Skeletal muscle satellite cell (primary cell): ENCODE data around the gene COX7B2.

Source experiments
- H3K27me3 ChIP-seq: 2 replicates; pipeline ENCODE4 v1.7.0; 2013; ENCODE audit warnings: low read length; ENCODE audit not compliant: control insufficient read depth, insufficient read depth
- H3K36me3 ChIP-seq: 2 replicates; pipeline ENCODE4 v1.7.0; 2013; ENCODE audit warnings: mild to moderate bottlenecking, control low read depth, low read length; ENCODE audit not compliant: insufficient read depth
- H3K4me1 ChIP-seq: 2 replicates; pipeline ENCODE4 v1.7.0; 2013; ENCODE audit warnings: low read length; ENCODE audit not compliant: control insufficient read depth, insufficient read depth
- H3K4me2 ChIP-seq: 2 replicates; pipeline ENCODE4 v1.7.0; 2013; ENCODE audit warnings: mild to moderate bottlenecking, low read length
- H3K4me3 ChIP-seq: 2 replicates; pipeline ENCODE4 v1.7.0; 2013; ENCODE audit warnings: low read length
- H3K9ac ChIP-seq: 2 replicates; pipeline ENCODE4 v1.7.0; 2013; ENCODE audit warnings: mild to moderate bottlenecking, low read depth, low read length, moderate library complexity
- H3K9me3 ChIP-seq: replicated peaks from 2 replicates; pipeline ENCODE4 v1.7.0; 2013; ENCODE audit warnings: mild to moderate bottlenecking, control low read depth, low read length

Gene COX7B2

DNA sequence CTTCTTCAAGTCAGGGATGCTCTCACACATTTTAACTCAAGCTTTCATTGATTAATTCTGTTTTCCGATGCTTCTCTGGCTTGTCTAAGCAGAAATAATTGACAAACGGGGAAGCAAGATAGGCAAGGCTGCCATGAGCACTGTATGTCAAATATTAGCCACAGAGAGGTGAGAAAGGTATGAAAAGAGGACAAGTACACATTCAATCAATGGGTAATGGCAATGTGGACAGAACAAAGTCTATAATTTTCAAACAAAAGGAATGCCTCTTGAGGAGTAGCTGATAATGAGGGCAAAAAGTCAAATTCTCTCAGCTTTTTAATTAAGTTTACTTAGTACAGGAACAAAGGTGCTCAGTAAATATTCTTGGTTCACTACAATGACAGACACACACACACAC lies 19.6 kb downstream of the COX7B2 start:
- Histone ChIP-seq H3K9ac (no peak overlapping the region), H3K27me3 (no peaks in the 10 kb centered on the region), H3K9me3 (no peaks in the 10 kb centered on the region), H3K4me2 (no peak overlapping the region), H3K4me3 (no peak overlapping the region), H3K36me3 (no peaks in the 10 kb centered on the region), H3K4me1 (no peaks in the 10 kb centered on the region)

DNA sequence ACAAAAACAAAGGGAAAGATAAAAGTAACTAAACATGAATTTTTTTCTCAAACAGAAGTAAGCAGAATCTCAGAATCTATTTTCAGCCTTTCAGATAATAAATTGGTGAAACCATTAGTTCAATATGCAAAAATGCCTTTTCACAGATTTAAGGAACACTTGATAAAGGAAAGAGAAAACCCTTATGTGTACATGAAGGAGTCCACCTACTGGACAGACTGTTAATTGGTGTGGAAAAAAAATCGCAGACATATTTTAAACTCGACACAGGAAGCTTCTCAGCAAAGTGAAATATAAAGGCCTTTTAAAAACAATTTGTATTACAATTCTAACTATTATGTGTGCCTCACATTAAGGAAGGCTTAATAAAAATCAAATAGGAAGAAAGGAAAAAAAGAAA lies 22.3 kb downstream of the COX7B2 start:
- Histone ChIP-seq H3K4me1 (no peaks in the 10 kb centered on the region), H3K27me3 (no peaks in the 10 kb centered on the region), H3K9me3 (no peaks in the 10 kb centered on the region), H3K4me2 (no peak overlapping the region), H3K36me3 (no peaks in the 10 kb centered on the region), H3K9ac (no peak overlapping the region), H3K4me3 (no peak overlapping the region)

DNA sequence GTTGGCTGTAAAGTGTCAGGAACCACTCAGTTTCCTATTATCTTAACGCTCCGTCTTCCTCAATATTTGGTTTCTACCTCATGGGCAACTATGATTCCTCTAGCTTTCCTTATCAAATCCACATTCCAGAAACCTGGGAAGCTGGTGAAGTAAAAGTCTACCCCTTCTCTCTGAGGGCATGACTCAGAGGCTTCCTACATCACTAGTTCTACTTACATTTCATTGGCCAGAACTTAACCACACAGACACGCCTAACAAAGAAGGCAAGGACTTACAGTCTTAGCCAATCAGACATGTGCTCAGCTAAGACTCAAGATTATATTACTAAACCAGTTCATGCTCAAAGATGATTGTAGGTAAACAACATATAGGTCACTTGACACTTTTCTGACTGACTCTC lies 30.4 kb downstream of the COX7B2 start:
- Histone ChIP-seq H3K9ac (no peak overlapping the region), H3K4me3 (no peak overlapping the region)

DNA sequence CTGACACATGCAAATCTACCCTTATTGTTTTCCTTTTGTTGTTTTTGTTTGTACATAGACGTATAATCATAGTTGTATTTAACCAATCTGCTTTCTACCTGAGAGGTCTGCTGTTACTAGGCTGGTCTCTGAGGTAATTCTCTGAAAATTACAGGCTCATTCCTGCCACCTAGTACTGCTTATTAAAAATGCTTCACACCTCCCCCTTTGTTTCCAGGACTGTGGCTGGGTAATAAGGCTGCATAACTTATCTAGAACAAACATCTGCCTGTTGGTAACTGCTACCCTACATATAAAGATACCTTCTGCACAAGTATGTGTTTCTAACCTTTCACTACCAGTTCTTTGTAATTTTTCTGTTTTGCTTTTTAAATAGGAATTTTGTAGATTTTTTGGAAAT lies 34.2 kb downstream of the COX7B2 start:
- H3K4me3 ChIP-seq = no peak overlapping the region
- no peaks in the 10 kb centered on the region for H3K36me3 ChIP-seq
- H3K4me2 ChIP-seq = no peak overlapping the region
- H3K9ac ChIP-seq = no peak overlapping the region
- no peaks in the 10 kb centered on the region for H3K9me3 ChIP-seq
- no peaks in the 10 kb centered on the region for H3K27me3 ChIP-seq
- H3K4me1 ChIP-seq = no peaks in the 10 kb centered on the region

More for the DNA sequence above, 30.4 kb downstream of the COX7B2 start:
- no peaks in the 10 kb centered on the region for H3K9me3 ChIP-seq
- no peaks in the 10 kb centered on the region for H3K36me3 ChIP-seq
- H3K27me3 ChIP-seq = no peaks in the 10 kb centered on the region
- no peaks in the 10 kb centered on the region for H3K4me1 ChIP-seq
- no peak overlapping the region for H3K4me2 ChIP-seq

DNA sequence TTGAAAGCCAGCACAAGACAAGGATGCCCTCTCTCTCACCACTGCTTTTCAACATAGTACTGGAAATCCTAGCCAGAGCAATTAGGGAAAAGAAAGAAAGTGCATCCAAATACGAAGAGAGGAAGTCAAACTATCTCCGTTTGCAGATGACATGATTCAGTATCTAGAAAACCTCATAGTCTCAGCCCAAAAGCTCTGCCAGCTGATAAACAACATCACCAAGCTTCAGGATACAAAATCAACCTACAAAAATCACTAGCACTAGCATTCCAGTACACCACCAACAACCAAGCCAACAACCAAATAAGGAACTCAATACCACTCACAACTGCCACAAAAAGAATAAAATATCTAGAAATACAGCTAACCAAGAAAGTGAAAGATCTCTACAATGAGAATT lies 38.6 kb downstream of the COX7B2 start:
- Histone ChIP-seq H3K4me2 (no peak overlapping the region), H3K9ac (no peak overlapping the region), H3K9me3 (no peaks in the 10 kb centered on the region), H3K36me3 (no peaks in the 10 kb centered on the region), H3K4me1 (no peaks in the 10 kb centered on the region), H3K4me3 (no peak overlapping the region), H3K27me3 (no peaks in the 10 kb centered on the region)

DNA sequence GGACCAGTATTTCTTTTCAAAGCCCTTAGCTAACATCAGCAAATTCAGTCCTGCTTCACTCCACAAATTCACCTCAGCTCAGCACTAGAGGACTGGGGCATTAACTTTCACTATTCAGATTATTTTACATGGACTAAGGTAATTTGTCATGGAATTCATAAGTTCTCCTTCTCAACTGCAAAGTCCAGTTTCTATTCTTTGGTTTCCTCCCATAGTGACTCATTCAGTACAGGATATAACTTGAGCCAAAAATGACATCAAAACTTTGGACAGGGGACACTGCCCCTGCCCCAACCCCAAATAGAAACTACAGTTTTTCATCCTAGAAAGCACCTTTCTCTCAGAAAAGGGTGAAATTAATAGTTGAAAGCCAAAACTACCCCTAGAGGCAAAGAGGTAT lies 52.7 kb downstream of the COX7B2 start:
- H3K27me3 ChIP-seq = peaks cover 3% of the 10 kb centered on the region
- no peak overlapping the region for H3K4me3 ChIP-seq
- H3K9me3 ChIP-seq = no peaks in the 10 kb centered on the region
- H3K36me3 ChIP-seq = no peaks in the 10 kb centered on the region
- no peak overlapping the region for H3K9ac ChIP-seq
- H3K4me1 ChIP-seq = no peaks in the 10 kb centered on the region
- no peak overlapping the region for H3K4me2 ChIP-seq

DNA sequence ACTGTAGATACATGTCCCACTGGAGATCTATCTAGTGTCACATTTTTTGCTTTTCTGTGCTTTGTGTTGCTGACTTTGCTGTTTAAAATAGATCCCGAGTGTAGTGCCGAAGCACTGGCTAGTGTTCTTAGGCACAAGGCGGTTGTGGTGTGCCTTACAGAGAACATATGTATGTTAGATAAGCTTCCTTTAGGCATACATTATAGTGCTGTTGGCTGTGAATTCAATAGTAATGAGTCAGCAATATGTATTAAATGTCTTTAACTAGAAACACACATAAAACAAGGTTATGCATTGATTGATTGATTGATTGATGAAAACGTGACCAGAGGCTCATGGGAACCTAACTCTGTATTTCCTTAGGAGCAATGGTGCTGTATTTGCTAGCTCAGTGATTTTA lies 56.2 kb downstream of the COX7B2 start:
- no peak overlapping the region for H3K4me3 ChIP-seq
- peaks cover 5% of the 10 kb centered on the region for H3K27me3 ChIP-seq
- no peak overlapping the region for H3K4me2 ChIP-seq
- H3K9me3 ChIP-seq = no peaks in the 10 kb centered on the region
- no peak overlapping the region for H3K9ac ChIP-seq
- H3K36me3 ChIP-seq = no peaks in the 10 kb centered on the region
- no peaks in the 10 kb centered on the region for H3K4me1 ChIP-seq

DNA sequence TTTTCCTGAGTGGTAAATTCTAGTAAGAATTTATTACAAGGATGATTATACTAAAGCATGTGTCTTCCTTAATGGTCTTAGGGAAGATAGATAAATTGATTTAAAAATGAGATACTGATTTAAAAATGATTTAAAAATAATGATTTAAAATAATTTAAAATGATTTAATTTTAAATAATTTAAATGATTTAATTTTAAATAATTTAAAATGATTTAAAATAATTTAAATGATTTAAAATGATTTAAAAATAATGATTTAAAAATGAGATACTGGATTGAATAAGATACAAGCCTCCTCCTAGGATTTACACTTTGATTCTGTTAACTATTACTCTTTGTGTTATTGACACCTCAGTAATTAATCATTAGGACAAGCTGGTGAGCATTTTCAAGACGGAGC lies 59.0 kb downstream of the COX7B2 start:
- no peak overlapping the region for H3K9ac ChIP-seq
- H3K4me2 ChIP-seq = no peak overlapping the region
- no peaks in the 10 kb centered on the region for H3K36me3 ChIP-seq
- no peak overlapping the region for H3K4me3 ChIP-seq
- H3K9me3 ChIP-seq = no peaks in the 10 kb centered on the region
- peaks cover 14% of the 10 kb centered on the region for H3K27me3 ChIP-seq
- H3K4me1 ChIP-seq = no peaks in the 10 kb centered on the region

DNA sequence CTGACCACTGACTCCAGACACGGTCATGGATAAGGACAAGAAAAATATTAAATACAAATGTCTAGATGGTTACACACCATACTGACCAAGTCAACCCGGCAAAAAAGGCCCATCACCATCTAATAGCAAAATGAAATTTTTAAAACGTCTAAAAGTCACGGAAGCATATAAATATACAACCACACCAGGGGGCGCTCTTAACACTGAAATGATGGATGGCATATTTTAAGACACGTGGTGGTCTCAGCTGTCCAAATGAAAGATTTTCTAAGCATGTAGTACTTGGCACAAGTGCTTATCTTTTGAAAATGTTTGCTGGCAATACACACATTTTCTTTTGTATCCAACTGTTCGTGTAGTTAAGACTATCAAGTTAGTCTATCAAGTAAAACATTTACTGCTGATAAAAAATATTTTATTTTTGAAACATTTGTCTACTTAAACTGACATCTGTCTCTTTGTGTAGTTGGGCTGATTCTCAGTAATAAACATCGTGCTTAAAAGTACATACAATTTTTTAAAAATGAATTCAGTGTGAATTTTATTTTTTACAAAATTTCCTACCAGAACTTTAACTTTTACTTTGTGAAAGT lies 64.6 kb downstream of the COX7B2 start:
- Histone ChIP-seq H3K4me1 (no peaks in the 10 kb centered on the region), H3K9ac (no peak overlapping the region), H3K36me3 (no peaks in the 10 kb centered on the region), H3K4me2 (no peak overlapping the region), H3K4me3 (no peak overlapping the region), H3K9me3 (no peaks in the 10 kb centered on the region), H3K27me3 (peaks cover 10% of the 10 kb centered on the region)

DNA sequence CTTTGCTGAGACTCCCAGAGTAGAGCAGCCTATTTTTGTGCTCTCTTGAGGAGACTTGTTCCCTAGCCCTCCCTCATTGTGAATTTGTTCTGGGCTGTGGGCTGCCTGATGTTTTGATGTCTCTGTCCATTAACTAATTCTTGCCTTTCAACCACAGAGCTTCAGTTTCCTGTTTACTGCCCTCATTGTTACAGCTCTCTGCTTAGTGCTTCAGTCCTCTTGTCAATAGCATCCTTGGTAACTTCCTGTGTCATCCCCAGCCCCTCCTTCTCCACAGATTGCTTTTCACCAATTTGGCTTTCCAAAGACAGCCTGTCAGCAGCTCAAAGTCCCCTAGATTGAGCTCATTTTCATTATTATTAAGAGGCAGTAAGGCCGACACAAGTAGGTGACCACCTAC lies 69.9 kb downstream of the COX7B2 start:
- Histone ChIP-seq H3K4me1 (no peaks in the 10 kb centered on the region), H3K9ac (no peak overlapping the region), H3K36me3 (no peaks in the 10 kb centered on the region), H3K4me3 (no peak overlapping the region), H3K9me3 (no peaks in the 10 kb centered on the region), H3K27me3 (no peaks in the 10 kb centered on the region), H3K4me2 (no peak overlapping the region)

DNA sequence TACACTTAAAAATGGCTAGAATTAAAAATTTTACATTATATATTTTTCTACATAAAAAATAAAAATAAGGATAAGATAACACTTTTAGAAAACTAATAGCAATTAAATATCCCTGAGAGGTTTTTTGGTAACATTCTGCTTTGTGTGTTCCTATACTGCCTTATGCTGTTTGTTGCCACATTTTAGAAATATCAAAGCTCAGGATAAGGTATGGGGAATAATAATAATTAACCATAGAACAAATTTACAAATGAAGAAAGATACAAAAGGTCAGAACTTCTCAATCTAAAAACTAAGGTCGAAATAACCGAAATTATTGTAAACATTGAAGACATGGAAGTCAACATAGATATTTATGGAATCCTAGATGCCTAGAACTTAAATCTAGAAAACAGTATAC lies 71.4 kb downstream of the COX7B2 start:
- H3K4me1 ChIP-seq = no peaks in the 10 kb centered on the region
- H3K9ac ChIP-seq = no peak overlapping the region
- H3K9me3 ChIP-seq = no peaks in the 10 kb centered on the region
- no peaks in the 10 kb centered on the region for H3K36me3 ChIP-seq
- H3K27me3 ChIP-seq = no peaks in the 10 kb centered on the region
- no peak overlapping the region for H3K4me3 ChIP-seq
- no peak overlapping the region for H3K4me2 ChIP-seq

DNA sequence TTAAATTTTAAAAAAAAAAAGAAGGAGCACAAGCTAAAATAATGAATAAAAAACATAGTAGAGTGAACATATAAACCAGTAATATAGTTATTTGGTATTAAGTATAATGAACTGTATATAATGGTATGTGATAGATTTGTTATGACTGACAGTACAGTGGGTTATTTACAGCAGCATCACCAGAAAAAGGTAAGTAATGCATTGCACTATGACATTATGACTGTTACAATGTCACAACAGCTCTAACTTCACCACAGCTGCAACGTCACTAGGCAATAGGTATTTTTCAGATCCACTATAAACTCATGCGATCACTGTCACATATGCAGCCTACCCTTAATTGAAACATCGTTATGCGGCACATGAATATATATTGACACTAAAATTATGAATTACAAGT lies 72.5 kb downstream of the COX7B2 start:
- no peaks in the 10 kb centered on the region for H3K4me1 ChIP-seq
- H3K9ac ChIP-seq = no peak overlapping the region
- no peaks in the 10 kb centered on the region for H3K36me3 ChIP-seq
- H3K4me2 ChIP-seq = no peak overlapping the region
- H3K9me3 ChIP-seq = no peaks in the 10 kb centered on the region
- no peak overlapping the region for H3K4me3 ChIP-seq
- no peaks in the 10 kb centered on the region for H3K27me3 ChIP-seq
